ENCODE results near the gene DEPDC5. TPM values are rescaled to one million over a fixed set of nuclear protein-coding genes. Genes with fewer than 3 reads are reported as not detected.
A peak's percentile ranks its signal among the peaks of the same experiment; 100 is the strongest.

The DEPDC5 gene
- total RNA-seq, 1 donor, result 15.2 TPM

DNA sequence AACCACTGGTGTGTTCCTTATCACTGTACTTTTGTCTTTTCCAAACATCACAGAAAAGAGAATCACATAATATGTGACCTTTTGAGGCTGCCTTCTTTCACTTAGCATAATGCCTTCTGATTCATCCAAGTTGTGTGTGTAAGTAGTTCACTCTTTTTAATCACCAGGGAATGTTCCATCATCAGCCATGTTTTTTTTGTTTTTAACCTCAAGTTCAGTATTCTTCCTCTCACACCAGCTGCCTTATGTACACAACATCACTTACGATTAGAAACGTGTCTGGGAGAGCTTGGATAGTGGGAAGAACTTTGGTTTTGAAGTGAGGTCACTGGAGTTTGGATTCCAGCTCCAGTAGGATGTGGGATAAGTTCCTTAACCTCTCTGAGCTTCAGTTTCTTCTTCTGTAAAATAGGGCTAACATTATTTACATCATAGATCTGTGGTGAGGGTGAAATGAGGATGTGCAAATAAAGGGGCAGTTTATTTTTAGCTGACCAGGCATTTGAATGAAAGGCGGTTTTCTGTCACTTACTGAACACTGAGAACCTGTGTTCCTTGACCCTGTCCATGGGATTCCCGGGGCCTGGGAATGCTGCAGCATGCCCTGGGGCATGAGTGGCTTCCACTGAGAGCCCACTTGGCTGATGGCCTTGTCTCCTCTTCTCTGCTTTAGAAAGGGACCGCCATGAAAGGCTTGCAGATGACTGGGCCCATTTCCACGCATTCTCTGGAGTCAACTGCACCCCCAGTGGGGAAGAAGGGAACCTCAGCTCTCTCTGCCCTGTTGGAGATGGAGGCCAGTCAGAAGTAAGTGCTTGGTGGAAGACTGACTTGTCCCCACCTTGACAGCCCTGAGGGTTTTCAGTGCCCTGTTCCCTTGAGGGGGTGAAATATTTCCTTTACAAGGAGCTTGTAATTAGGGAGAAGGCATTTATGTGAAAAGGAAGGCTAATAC is 92.6 kb downstream of the DEPDC5 start:
- H3K9me3 ChIP-seq (ENCODE audit: low read depth, low read length), result no peaks in the 10 kb centered on the region
- peak overlapping the region; percentile 47 for H3K27ac ChIP-seq (ENCODE audit: low read depth, low read length)
- no peaks in the 10 kb centered on the region for H3K27me3 ChIP-seq (ENCODE audit: insufficient read depth, low read length)
- no peak overlapping the region for H2AFZ ChIP-seq (ENCODE audit: low read length)
- peak; percentile 85 for DNase-seq (ENCODE audit: insufficient read length, low spot score, missing footprints)
- peaks cover 36% of the 10 kb centered on the region for H3K36me3 ChIP-seq (ENCODE audit: insufficient read depth, low read length)
- H3K4me2 ChIP-seq (ENCODE audit: insufficient read depth, low read length), result no peak overlapping the region
- no peaks in the 10 kb centered on the region for H3K79me2 ChIP-seq (ENCODE audit: insufficient read depth, low read length)
- no peaks in the 10 kb centered on the region for H4K20me1 ChIP-seq (ENCODE audit: insufficient read depth, low read length)
- peaks cover 10% of the 10 kb centered on the region for H3K4me1 ChIP-seq (ENCODE audit: insufficient read depth, low read length)
- no peak overlapping the region for H3K4me3 ChIP-seq (ENCODE audit: insufficient read depth, low read length)
- TF ChIP-seq, protein P1, sequence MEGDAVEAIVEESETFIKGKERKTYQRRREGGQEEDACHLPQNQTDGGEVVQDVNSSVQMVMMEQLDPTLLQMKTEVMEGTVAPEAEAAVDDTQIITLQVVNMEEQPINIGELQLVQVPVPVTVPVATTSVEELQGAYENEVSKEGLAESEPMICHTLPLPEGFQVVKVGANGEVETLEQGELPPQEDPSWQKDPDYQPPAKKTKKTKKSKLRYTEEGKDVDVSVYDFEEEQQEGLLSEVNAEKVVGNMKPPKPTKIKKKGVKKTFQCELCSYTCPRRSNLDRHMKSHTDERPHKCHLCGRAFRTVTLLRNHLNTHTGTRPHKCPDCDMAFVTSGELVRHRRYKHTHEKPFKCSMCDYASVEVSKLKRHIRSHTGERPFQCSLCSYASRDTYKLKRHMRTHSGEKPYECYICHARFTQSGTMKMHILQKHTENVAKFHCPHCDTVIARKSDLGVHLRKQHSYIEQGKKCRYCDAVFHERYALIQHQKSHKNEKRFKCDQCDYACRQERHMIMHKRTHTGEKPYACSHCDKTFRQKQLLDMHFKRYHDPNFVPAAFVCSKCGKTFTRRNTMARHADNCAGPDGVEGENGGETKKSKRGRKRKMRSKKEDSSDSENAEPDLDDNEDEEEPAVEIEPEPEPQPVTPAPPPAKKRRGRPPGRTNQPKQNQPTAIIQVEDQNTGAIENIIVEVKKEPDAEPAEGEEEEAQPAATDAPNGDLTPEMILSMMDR (IDR thresholded peaks at IDR 0.05; ENCODE audit: extremely low read depth, low read depth, low read length), result peak; percentile 40

DNA sequence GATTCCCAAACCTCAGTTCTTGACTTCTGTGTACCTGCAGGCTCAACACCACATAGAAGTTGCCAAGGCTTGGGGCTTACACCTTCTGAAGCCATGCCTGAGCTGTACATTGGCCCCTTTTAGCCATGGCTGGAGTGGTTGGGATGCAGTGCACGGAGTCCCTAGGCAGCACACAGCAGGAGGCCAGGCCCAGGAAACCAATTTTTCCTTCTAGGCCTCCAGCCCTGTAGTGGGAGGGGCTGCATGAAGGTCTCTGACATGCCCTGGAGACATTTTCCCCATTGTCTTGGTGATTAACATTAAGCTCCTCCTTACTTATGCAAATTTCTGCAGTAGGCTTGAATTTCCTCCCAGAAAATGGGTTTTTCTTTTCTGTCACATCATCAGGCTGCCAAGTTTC is 94.6 kb downstream of the DEPDC5 start:
- no peak for DNase-seq (ENCODE audit: insufficient read length, low spot score, missing footprints)
- Histone ChIP-seq H3K4me3 (ENCODE audit: insufficient read depth, low read length) (no peak overlapping the region), H3K9me3 (ENCODE audit: low read depth, low read length) (no peaks in the 10 kb centered on the region), H3K27me3 (ENCODE audit: insufficient read depth, low read length) (no peaks in the 10 kb centered on the region), H3K4me1 (ENCODE audit: insufficient read depth, low read length) (peaks cover 13% of the 10 kb centered on the region), H2AFZ (ENCODE audit: low read length) (no peak overlapping the region), H3K27ac (ENCODE audit: low read depth, low read length) (no peak overlapping the region), H3K79me2 (ENCODE audit: insufficient read depth, low read length) (no peaks in the 10 kb centered on the region), H3K4me2 (ENCODE audit: insufficient read depth, low read length) (no peak overlapping the region), H4K20me1 (ENCODE audit: insufficient read depth, low read length) (no peaks in the 10 kb centered on the region), H3K36me3 (ENCODE audit: insufficient read depth, low read length) (peaks cover 36% of the 10 kb centered on the region)
- TF ChIP-seq, protein P1 (IDR thresholded peaks at IDR 0.05; ENCODE audit: extremely low read depth, low read depth, low read length), result no peak

DNA sequence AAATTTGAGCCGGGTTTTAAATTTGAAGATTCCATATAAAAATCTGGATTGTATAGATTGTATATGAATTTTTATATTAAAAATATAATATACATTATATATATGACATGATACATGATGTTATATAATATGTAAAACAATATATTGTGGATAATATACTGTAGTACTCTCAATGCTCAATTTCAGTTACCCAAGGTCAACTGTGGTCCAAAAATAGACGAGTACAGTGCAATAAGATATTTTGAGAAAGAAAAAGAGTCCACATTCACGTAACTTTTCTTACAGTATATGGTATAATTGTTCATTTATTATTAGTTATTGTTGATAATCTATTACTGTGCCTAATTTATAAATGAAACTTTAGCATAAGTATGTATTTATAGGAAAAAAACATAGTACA is 96.3 kb downstream of the DEPDC5 start:
- Histone ChIP-seq H3K4me1 (ENCODE audit: insufficient read depth, low read length) (peaks cover 13% of the 10 kb centered on the region), H3K4me2 (ENCODE audit: insufficient read depth, low read length) (no peak overlapping the region), H3K36me3 (ENCODE audit: insufficient read depth, low read length) (peaks cover 27% of the 10 kb centered on the region), H3K79me2 (ENCODE audit: insufficient read depth, low read length) (no peaks in the 10 kb centered on the region), H3K27me3 (ENCODE audit: insufficient read depth, low read length) (no peaks in the 10 kb centered on the region), H3K9me3 (ENCODE audit: low read depth, low read length) (no peaks in the 10 kb centered on the region), H2AFZ (ENCODE audit: low read length) (no peak overlapping the region), H3K27ac (ENCODE audit: low read depth, low read length) (no peak overlapping the region), H3K4me3 (ENCODE audit: insufficient read depth, low read length) (no peak overlapping the region), H4K20me1 (ENCODE audit: insufficient read depth, low read length) (no peaks in the 10 kb centered on the region)
- DNase-seq (ENCODE audit: insufficient read length, low spot score, missing footprints), result no peak
- TF ChIP-seq, protein P1 (IDR thresholded peaks at IDR 0.05; ENCODE audit: extremely low read depth, low read depth, low read length), result no peak

DNA sequence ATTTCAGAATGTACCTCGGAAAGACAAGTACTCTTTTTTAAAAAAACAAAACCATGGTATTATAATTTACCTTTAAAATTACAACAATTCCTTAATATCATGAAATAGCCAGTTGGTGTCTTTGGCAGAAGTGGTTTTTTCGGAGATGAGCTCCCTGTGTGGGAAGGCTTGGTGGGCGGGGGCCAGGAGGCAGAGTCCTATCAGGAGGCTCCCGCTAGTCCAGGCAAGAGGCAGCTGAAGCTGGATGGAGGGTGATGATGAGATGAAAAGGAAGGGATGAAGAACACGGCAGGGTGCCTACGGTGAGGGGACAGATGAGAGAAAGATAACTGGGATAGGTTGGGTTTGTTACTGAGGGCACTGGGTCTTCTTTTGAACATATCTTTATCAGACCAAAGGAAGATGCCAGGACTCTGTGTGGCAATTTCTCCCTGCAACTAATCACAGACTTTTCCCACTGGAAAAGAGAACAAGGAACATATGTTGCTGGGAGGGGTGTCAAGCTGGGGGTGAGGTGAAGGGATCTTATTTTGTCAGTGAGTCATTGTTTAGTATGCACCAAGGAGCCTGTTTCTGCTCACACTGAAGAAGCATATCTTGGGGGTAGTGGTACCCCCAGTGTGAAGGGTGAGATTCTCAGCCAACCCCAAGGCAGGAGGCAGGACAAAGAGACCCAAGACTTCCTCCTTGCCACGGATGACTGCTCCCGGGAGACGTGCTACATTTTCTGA is 99.0 kb downstream of the DEPDC5 start:
- H2AFZ ChIP-seq (ENCODE audit: low read length), result no peak overlapping the region
- no peak overlapping the region for H3K4me3 ChIP-seq (ENCODE audit: insufficient read depth, low read length)
- H3K27me3 ChIP-seq (ENCODE audit: insufficient read depth, low read length), result no peaks in the 10 kb centered on the region
- H3K4me2 ChIP-seq (ENCODE audit: insufficient read depth, low read length), result no peak overlapping the region
- H3K4me1 ChIP-seq (ENCODE audit: insufficient read depth, low read length), result peaks cover 3% of the 10 kb centered on the region
- no peaks in the 10 kb centered on the region for H3K79me2 ChIP-seq (ENCODE audit: insufficient read depth, low read length)
- TF ChIP-seq, protein P1 (IDR thresholded peaks at IDR 0.05; ENCODE audit: extremely low read depth, low read depth, low read length), result no peak
- no peaks in the 10 kb centered on the region for H3K9me3 ChIP-seq (ENCODE audit: low read depth, low read length)
- H3K27ac ChIP-seq (ENCODE audit: low read depth, low read length), result no peak overlapping the region
- no peaks in the 10 kb centered on the region for H4K20me1 ChIP-seq (ENCODE audit: insufficient read depth, low read length)
- DNase-seq (ENCODE audit: insufficient read length, low spot score, missing footprints), result no peak
- peaks cover 18% of the 10 kb centered on the region for H3K36me3 ChIP-seq (ENCODE audit: insufficient read depth, low read length)

All from osteoblast (primary cell).